Measurements from ENCODE around the gene NMU.

- no peak for TF ChIP-seq EZH2phosphoT487 (IDR thresholded peaks at IDR 0.05; ENCODE audit: insufficient read depth, low read depth)
- TF ChIP-seq EZH2 (IDR thresholded peaks at IDR 0.05; ENCODE audit: insufficient read depth, poor library complexity, severe bottlenecking), result no peak
These were observed 67.1 kb downstream of the NMU start for GRCh38 chr4:55568905-55569504.
